B cell (primary cell): ENCODE results near the gene IER5L.

Source experiments
- EZH2 ChIP-seq: IDR thresholded peaks from 2 replicates; pipeline ENCODE4 v1.6.1; 2012; ENCODE audit warnings: borderline replicate concordance, low read depth, mild to moderate bottlenecking, moderate library complexity, low read length; ENCODE audit not compliant: insufficient read depth, poor library complexity, severe bottlenecking
- TF ChIP-seq, protein P1 (sequence below): fragments of 200-600 bp; IDR thresholded peaks from one replicate; pipeline ENCODE4 v1.8.0; 2022; ENCODE audit warnings: antibody characterized with exemption, mild to moderate bottlenecking

DNA sequence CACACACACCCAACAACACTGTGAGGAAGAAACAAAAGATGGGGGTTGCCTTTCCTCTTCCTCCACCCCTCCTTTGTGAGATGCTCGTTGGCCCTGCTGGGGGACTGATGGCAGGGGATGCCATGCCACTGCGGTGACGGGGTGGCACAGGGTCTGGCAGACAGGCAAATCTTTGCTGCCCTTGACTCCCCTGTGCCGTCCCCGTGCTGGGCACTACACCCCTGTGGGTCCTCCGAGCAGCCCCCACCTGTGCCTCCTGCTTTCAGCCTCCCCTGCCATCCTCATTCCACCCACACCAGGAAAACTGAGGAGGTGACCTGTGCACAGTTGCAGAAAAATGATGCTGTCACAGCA is 40.2 kb upstream of the IER5L start:
- TF ChIP-seq, protein P1, sequence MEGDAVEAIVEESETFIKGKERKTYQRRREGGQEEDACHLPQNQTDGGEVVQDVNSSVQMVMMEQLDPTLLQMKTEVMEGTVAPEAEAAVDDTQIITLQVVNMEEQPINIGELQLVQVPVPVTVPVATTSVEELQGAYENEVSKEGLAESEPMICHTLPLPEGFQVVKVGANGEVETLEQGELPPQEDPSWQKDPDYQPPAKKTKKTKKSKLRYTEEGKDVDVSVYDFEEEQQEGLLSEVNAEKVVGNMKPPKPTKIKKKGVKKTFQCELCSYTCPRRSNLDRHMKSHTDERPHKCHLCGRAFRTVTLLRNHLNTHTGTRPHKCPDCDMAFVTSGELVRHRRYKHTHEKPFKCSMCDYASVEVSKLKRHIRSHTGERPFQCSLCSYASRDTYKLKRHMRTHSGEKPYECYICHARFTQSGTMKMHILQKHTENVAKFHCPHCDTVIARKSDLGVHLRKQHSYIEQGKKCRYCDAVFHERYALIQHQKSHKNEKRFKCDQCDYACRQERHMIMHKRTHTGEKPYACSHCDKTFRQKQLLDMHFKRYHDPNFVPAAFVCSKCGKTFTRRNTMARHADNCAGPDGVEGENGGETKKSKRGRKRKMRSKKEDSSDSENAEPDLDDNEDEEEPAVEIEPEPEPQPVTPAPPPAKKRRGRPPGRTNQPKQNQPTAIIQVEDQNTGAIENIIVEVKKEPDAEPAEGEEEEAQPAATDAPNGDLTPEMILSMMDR = no peak
- TF ChIP-seq EZH2 = no peak
